K562 (cell line): ENCODE measurements around the gene BORCS8. TPM values are rescaled to one million over a fixed set of nuclear protein-coding genes. Genes with fewer than 3 reads are reported as not detected.

ENCODE experiments used
- ATAC-seq: fragments of 200-7000 bp; cut with Tn5 transposase; 3 replicates; pipeline ENCODE4 v1.9.1; 2020; ENCODE audit warnings: moderate library complexity
- BruUV-seq: library from RNA; stranded (reverse); fragments of 400-500 nt; replicated peaks from 2 replicates; lab custom pipeline; 2021; lab: Mats Ljungman, UMichigan
- CTCF ChIA-PET: fragments of 300-600 bp; formaldehyde crosslinking; extraction: SDS; loops from one replicate; lab custom pipeline; 2021; ENCODE audit warnings: low intra/inter-chr PET ratio; lab: Yijun Ruan, JAX
- POLR2A ChIA-PET: fragments of 300-600, 350-650 bp; sonication (Branson Sonifier 250); formaldehyde crosslinking; extraction: SDS; loops from one replicate; lab custom pipeline; 2021; ENCODE audit warnings: antibody characterized with exemption, inconsistent platforms; lab: Yijun Ruan, JAX
- DNase-seq, 4 experiments: peaks; one replicate each; pipeline versions ENCODE4 v3.0.0 to v3.0.0-alpha.2; 2011 to 2018; ENCODE audit warnings: low spot score in 3 of 4, mixed read lengths in 3 of 4; ENCODE audit errors: extremely low read depth in 1 of 4
- FAIRE-seq: peaks from 2 replicates; lab custom pipeline; 2011; peaks lifted over from hg19 to GRCh38; lab: Jason Lieb, UNC
- H2AFZ ChIP-seq: 2 replicates; pipeline ENCODE4 v1.6.0; 2011; ENCODE audit warnings: low read depth, low read length, control low read depth, inconsistent platforms
- H3K27ac ChIP-seq: fragments of 200-600 bp; 3 replicates; pipeline ENCODE4 v1.8.0; 2011; ENCODE audit warnings: low read depth, mild to moderate bottlenecking, control low read depth, inconsistent platforms, low read length, moderate library complexity, mixed read lengths; ENCODE audit errors: extremely low read depth
- H3K27me3 ChIP-seq, 2 experiments: fragments of 300-600 bp in 1 of 2; 2 replicates in 1 of 2; 3 replicates in 1 of 2; pipeline versions ENCODE4 v1.6.0 to v1.8.0; 2011; ENCODE audit warnings: inconsistent platforms in 2 of 2, low read length in 2 of 2, mild to moderate bottlenecking in 1 of 2, mixed read lengths in 1 of 2, moderate library complexity in 1 of 2; ENCODE audit not compliant: control insufficient read depth in 2 of 2, insufficient read depth in 2 of 2
- H3K36me3 ChIP-seq: fragments of 300-600 bp; 3 replicates; pipeline ENCODE4 v1.8.0; 2011; ENCODE audit warnings: mild to moderate bottlenecking, low read length, inconsistent platforms; ENCODE audit not compliant: control insufficient read depth, insufficient read depth
- H3K4me1 ChIP-seq, 2 experiments: fragments of 200-600 bp in 1 of 2; replicated peaks in 1 of 2; 2 replicates in 1 of 2; 3 replicates in 1 of 2; pipeline versions ENCODE4 v1.5.1 to v1.8.0; 2011; ENCODE audit warnings: inconsistent platforms in 2 of 2, low read length in 2 of 2, mild to moderate bottlenecking in 1 of 2, mixed read lengths in 1 of 2, moderate library complexity in 1 of 2; ENCODE audit not compliant: control insufficient read depth in 2 of 2, insufficient read depth in 2 of 2
- H3K4me2 ChIP-seq: 2 replicates; pipeline ENCODE4 v1.6.1; 2011; ENCODE audit warnings: low read length, control low read depth, inconsistent platforms, mixed read lengths; ENCODE audit not compliant: insufficient read depth
- H3K4me3 ChIP-seq: fragments of 200-600 bp; sonication (generic), shearing (Covaris generic); 2 replicates; pipeline ENCODE4 v1.5.1; 2016; ENCODE audit warnings: control low read depth, inconsistent platforms
- H3K79me2 ChIP-seq: fragments of 200-600 bp; 3 replicates; pipeline ENCODE4 v1.8.0; 2011; ENCODE audit warnings: low read length, inconsistent platforms; ENCODE audit not compliant: control insufficient read depth, insufficient read depth
- H3K9ac ChIP-seq, 2 experiments: 2 replicates each; pipeline versions ENCODE4 v1.6.0 to v1.6.1; 2011; ENCODE audit warnings: low read depth in 2 of 2, low read length in 2 of 2, control low read depth in 1 of 2, inconsistent platforms in 1 of 2, mild to moderate bottlenecking in 1 of 2, mixed read lengths in 1 of 2; ENCODE audit not compliant: insufficient read depth in 1 of 2
- H3K9me1 ChIP-seq: one replicate; pipeline ENCODE4 v1.6.0; 2011; ENCODE audit warnings: inconsistent platforms, mild to moderate bottlenecking, low read length, moderate library complexity; ENCODE audit not compliant: control insufficient read depth, insufficient read depth
- H3K9me3 ChIP-seq: replicated peaks from 2 replicates; pipeline ENCODE4 v1.5.1; 2011; ENCODE audit warnings: low read depth, low read length, inconsistent platforms; ENCODE audit not compliant: control insufficient read depth, insufficient read depth
- H4K20me1 ChIP-seq: replicated peaks from 2 replicates; pipeline ENCODE4 v1.6.1; 2011; ENCODE audit warnings: low read length, inconsistent platforms, mixed read lengths; ENCODE audit not compliant: control insufficient read depth, insufficient read depth
- HMGN3 ChIP-seq: IDR thresholded peaks from 2 replicates; pipeline ENCODE4 v1.6.1; 2011; ENCODE audit warnings: borderline replicate concordance, low read depth, mild to moderate bottlenecking, mixed read lengths, low read length; ENCODE audit not compliant: insufficient read length; ENCODE audit errors: extremely low read depth
- NKRF ChIP-seq: fragments of 450-650 bp; IDR thresholded peaks from 2 replicates; pipeline ENCODE4 v1.6.1; 2016; ENCODE audit warnings: borderline replicate concordance
- ZNF24 ChIP-seq: fragments of 450-650 bp; IDR thresholded peaks from 2 replicates; pipeline ENCODE4 v1.6.1; 2016
- WGBS: fragments of 100-300 bp; shearing (Covaris generic); methylation state at CpG from one replicate; pipeline ENCODE4 v1.1.6; 2016; ENCODE audit warnings: low coverage, mixed read lengths; ENCODE audit not compliant: insufficient coverage; ENCODE audit errors: missing lambda C conversion rate; 5-methylcytosine and 5-hydroxymethylcytosine counted together
- in situ Hi-C: fragments of 300-500 bp; cut with MboI; formaldehyde crosslinking; loops from 4 replicates; pipeline ENCODE4 v1.15.0; 2018; ENCODE audit warnings: inconsistent platforms, mixed read lengths
- intact Hi-C: fragments of 100-400 bp; cut with micrococcal nuclease; formaldehyde crosslinking; loops from 2 replicates; pipeline ENCODE4 v1.14.2; 2022
- polyA plus RNA-seq, 8 experiments: library from polyadenylated mRNA; depleted of rRNA in 4 of 8; stranded (reverse) in 5 of 8; unstranded in 3 of 8; fragments of >200 nt; fragmentation: Nextera tagmentation in 2 of 8; fragmentation: Illumina TruSeq in 1 of 8; extraction: Ambion mirVana in 2 of 8; extraction: Trizol in 1 of 8; gene quantifications; 2 replicates each; pipeline versions ENCODE4 v1.2.1 to v1.2.3, GENCODE V29; 2011 to 2014; ENCODE audit warnings: inconsistent platforms in 1 of 8, missing spikeins in 1 of 8
- total RNA-seq, 7 experiments: library from RNA; depleted of rRNA in 6 of 7; stranded (reverse); fragments of >200 nt in 6 of 7; fragmentation: Illumina TruSeq in 2 of 7; extraction: Trizol in 2 of 7; gene quantifications; 2 replicates each; pipeline versions ENCODE4 v1.2.1 to v1.2.3, GENCODE V29; 2011 to 2021; ENCODE audit warnings: low replicate concordance in 1 of 7

The BORCS8 gene
- total and polyA plus RNA-seq, 9 of the 15 experiments (the other 6 are each of a cell fraction or from before 2014, with no cell fraction given), result 4.6 to 33.6 (median 16.3) TPM

- H3K9me1 ChIP-seq, result no peaks in the 10 kb centered on the region
- FAIRE-seq (no peak), ATAC-seq (no peak), DNase-seq (no peak)
- H3K36me3 ChIP-seq, result peaks cover 7% of the 10 kb centered on the region; the same call in 2 of the 3 replicates
- BruUV-seq, result no TSS peak
- H3K4me1 ChIP-seq, result peaks cover 13 to 29% of the 10 kb centered on the region in 2 experiments; a peak in 4 of 5 replicates
- intact Hi-C loops (no loop called here), in situ Hi-C loops (no loop called here)
- no peak for TF ChIP-seq NKRF
- TF ChIP-seq ZNF24, result no peak
- no peak for TF ChIP-seq HMGN3
- no peaks in the 10 kb centered on the region for H4K20me1 ChIP-seq
- H3K4me2 ChIP-seq, result no peak overlapping the region
- POLR2A ChIA-PET, result no interaction called here
- H3K9me3 ChIP-seq, result no peaks in the 10 kb centered on the region
- H3K4me3 ChIP-seq, result no peak overlapping the region
- no peak overlapping the region; a peak in 1 of 4 replicates for H3K9ac ChIP-seq
- peaks cover 12% of the 10 kb centered on the region for H3K79me2 ChIP-seq
- CTCF ChIA-PET, result no interaction called here
- H2AFZ ChIP-seq, result no peak overlapping the region
- no peak overlapping the region for H3K27ac ChIP-seq
- peaks cover 2 to 10% of the 10 kb centered on the region in 2 experiments for H3K27me3 ChIP-seq
- WGBS, result 4% methylated on average over 5 of the region's 5 CpGs
Measured at GRCh38 chr19:19206938-19207337, 15.0 kb upstream of the BORCS8 start.
